HG03045 (cell line): ENCODE measurements around the gene BACE1.
"Not testable (repeated sequence)": the region's sequence is repeated elsewhere in the genome, so short reads cannot be mapped to it uniquely, and the experiment has no call there.

ENCODE experiments used
- ATAC-seq: cut with Tn5 transposase; IDR thresholded peaks from one replicate; pipeline ENCODE4 v1.9.1; 2021; ENCODE audit warnings: mild to moderate bottlenecking, moderate library complexity; ENCODE audit not compliant: unreplicated experiment

Gene BACE1

DNA sequence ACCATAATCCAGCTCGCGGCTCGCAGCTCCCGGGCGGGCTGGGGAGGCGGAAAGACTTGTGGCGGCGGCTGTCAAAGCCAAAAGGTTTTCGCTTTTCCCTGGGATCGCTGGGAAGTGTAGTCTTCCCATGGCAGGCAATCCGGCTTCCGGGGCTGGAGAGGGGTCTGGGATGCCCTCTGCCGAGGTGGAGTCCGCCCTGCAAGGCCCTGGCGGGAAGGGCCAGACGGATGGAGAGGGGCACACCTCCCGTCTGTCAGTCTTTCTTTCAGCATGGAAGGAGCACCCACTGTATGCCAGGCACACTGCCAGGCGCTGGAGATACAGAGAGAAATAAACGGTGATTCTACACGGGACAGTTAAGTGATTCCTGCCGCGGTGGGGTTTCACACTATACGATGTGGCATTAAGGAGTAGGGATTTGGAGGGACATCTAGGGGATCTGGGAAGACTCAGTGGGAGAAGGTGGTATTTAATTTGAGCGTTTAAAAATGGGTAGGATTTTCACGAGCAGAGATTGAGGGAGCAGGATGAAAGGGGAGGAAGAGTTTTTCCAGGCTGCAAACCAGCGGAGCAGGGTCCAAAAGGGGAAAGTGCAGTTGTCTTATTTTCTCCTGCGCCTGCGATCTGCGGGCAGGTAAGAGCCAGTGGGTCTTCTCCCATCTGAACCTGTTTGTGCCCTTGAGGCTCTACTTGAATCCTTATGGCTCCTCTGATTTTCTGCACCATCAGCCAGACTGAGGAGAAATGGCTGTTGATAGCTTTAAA, at the start of gene BACE1:
Gene BACE1, minus strand, starts transcription at position 60 of the 765 bp plus-strand sequence. CDS start 461 bp downstream, outside the sequence.
- ATAC-seq: no peak

DNA sequence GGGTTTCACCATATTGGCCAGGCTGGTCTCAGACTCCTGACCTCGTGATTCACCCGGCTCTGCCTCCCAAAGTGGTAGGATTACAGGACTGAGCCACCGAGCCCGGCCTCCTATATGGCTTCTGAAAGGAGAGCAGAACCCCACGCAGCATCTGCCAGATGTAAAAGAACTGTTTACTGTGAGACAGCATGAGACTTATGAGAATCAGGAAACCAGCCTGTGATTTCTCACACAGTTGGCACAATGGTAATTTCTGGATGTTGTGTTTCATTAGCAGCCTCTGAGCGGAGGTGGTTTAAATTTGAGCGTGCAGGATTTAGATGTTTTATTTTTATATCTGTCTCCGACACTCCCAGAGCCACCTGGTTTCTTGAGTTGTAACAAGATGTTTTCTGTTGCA, 45.4 kb upstream of the BACE1 start:
- no peak for ATAC-seq

DNA sequence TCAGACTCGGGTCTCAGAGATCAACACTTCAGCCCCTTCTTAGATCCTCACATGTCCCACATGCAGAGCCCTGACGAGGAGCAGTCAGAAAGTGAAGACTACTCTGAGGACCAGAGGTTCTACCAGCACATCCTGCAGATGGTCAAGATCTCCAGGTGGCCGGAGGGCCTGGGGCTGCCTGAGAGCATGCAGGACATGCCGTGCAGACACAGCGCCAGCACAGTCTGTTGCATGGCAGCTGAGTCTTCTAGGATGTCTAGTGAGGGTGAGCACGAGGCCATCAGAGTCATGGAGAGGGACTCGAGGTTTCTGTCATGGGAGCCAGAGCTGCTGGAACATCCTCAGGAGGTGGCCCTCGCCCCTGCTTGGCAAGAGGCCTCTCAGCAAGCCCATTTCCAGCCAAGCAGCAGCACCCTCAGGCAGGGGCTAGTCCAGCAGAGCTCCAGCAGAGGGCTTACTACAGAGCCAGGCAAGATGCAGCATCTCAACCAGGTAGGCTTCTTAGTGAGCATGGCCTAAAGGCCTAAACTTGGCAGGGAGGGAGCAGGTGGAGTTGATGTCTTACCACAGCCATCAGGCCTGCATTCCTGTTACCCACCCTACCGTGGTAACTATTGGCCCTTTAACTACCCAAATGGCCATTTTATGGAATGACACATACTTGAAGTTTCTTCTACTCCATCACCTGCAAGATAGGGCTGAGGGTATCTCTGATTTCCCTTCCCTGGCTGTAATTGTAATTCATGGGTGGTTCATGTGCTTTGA, 40.3 kb upstream of the BACE1 start:
- no peak for ATAC-seq

GRCh38 chr11:117354550-117354949, 38.5 kb upstream of the BACE1 start:
- no peak for ATAC-seq

- no peak for ATAC-seq
These were observed 29.0 kb upstream of the BACE1 start for GRCh38 chr11:117345039-117345438.

GRCh38 chr11:117337076-117337475, 21.0 kb upstream of the BACE1 start:
- no peak for ATAC-seq

- no peak for ATAC-seq
These were observed 19.3 kb upstream of the BACE1 start for GRCh38 chr11:117335399-117335798.

- ATAC-seq: no peak
These were observed 18.8 kb upstream of the BACE1 start for GRCh38 chr11:117334896-117335295.

DNA sequence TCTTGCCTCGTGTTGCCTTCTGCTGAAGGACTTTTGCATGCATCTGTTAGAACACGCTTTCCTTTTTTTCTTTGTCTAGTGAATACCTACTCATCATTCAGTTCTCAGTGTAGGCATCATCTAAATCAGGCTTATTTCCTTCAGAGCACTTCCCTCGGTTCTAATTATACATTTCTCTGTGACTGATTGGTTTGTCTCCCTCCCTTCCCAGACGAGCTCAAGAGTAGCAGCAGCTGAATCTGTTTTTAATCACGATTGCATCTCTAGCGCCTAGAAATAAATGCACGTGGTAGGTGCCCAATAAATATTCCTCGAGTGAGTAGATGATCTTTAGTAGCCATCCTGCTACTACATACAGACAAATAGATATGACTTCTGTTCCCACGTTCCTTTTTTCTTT, 17.9 kb upstream of the BACE1 start:
- no peak for ATAC-seq

GRCh38 chr11:117332843-117333242, 16.8 kb upstream of the BACE1 start:
- no peak for ATAC-seq

- ATAC-seq: peak; percentile 6
These were observed 12.4 kb upstream of the BACE1 start for GRCh38 chr11:117328375-117329010.

DNA sequence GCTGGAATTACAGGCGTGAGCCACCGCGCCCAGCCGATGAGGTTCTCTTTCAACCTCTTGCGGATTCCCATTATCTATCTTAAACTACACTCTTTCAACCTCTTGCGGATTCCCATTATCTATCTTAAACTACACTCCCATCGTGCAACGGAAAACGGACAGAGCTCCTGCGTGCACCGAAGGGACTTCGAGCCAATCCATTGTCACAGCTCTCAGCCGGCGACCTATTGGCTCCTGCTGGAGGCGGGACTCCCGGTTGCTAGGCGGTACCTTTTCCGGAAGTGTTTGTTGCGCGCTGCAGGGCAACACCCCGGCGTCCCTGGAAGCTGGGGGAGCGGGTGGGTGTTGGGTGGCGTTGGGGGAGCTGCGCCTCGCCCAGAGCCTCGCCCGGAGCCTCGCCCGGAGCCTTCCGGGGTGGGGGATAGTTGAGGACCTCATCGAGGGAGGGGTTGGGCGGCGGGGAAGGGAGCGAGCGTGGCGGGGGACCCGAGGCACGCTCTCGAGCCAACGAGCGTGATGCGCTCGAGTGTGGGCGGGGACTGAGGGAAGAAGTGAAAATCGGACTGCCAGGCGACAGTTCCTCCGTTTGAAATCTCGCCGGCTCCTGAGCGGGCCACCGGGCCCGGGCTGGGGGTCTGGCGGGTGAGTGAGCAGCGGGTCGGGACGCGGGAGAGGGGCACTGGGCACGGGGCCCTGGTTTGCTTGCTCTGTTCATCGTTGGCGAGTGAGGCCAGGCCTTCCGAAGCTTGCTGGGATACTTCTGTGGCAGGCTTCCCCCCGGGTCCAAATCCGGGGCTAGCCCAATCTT, 11.7 kb upstream of the BACE1 start, which contains the start of gene CEP164:
Gene CEP164, plus strand, starts transcription at position 288 of the 808 bp plus-strand sequence. CDS start 10,733 bp downstream, outside the sequence.
- peak; percentile 95 for ATAC-seq

DNA sequence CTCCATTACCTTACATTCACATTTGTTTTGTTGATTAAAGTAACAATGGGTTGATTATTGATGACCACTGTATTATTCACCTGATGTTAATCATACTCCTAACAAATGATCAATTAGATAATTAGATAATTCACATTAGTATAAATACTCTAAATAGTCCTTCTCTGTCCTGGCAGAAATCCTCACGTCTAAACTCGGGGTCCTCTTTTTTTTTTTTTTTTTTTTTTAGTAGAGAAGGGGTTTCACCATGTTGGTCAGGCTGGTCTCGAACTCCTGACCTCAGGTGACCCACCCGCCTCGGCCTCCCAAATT, 11.2 kb upstream of the BACE1 start:
- not testable (repeated sequence) for ATAC-seq

DNA sequence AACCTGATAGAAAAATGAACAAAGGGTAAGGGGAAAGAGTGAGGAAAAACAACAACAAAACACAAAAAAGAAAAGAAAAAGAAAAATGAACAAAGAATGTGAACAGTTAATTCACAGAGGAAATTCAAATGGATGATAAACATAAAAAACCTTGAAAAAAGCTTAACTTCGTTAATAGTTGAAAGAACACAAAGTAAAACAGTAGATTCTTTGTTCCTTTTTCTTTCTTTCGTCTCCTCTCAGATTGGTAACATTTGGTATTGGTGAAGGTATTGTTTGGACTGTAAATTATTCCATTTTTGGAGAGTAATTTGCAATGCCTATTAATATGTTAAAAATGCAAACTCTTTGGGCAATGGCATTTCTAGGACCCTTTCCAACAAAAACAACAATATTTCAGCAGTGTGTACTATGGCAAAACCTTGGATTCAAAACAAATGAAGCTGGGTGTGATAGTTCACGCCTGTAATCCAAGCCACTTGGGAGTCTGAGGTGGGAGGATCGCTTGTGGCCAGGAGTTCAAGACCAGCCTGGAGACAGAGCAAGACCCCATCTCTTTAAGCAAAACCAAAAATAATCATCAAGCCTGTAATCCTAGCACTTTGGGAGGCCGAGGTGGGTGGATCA, 3.3 kb upstream of the BACE1 start:
- ATAC-seq: no peak

DNA sequence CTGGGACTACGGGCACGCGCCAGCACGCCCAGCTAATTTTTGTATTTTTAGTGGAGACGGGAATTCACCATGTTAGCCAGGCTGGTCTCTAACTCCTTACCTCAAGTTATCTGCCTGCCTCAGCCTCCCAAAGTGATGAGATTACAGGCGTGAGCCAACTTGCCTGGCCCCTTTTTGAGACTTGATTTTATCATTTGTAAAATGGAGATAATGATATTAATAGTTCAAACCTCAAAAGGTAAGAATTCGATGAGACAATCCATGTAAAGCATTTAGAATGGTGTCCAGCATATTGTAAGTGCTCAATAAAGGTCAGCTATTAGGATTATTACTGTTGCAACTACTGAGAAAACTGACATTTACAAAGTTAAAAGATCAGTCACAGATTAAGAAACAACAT, 2.7 kb upstream of the BACE1 start:
- no peak for ATAC-seq

GRCh38 chr11:117315285-117316196, 515 bp downstream of the BACE1 start:
- no peak for ATAC-seq

DNA sequence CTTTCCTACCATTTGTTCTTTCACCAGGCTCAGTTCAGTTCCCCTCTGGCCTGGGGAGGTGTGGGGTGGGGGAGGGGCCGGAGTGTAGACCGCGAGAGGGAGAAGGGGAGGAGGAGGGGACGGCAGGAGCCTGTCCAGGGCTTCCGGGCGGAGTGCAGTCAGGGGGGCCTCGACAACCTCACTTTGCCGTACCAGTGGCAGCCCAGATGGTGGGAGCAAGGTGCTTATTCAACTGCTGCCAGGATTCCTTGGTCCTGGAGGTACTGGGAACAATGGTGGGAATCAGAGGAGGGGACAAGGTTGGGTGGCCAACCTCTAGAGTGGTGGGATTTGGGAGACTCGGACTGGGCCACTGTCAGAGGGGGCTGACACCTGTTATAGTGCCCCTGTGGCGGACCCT, 1.2 kb downstream of the BACE1 start:
- no peak for ATAC-seq

- ATAC-seq: no peak
These were observed 2.0 kb downstream of the BACE1 start for GRCh38 chr11:117313828-117314768.
